Limb (tissue), 2 donors: Measurements from ENCODE around the gene B4GALNT4.
"Not testable (repeated sequence)": the region's sequence is repeated elsewhere in the genome, so short reads cannot be mapped to it uniquely, and the experiment has no call there.

Experiments
- DNase-seq, 2 donors: peaks; one replicate each; pipeline ENCODE4 v3.0.0-alpha.2; 2016; ENCODE audit errors: extremely low spot score in 2 of 2

B4GALNT4 gene

DNA sequence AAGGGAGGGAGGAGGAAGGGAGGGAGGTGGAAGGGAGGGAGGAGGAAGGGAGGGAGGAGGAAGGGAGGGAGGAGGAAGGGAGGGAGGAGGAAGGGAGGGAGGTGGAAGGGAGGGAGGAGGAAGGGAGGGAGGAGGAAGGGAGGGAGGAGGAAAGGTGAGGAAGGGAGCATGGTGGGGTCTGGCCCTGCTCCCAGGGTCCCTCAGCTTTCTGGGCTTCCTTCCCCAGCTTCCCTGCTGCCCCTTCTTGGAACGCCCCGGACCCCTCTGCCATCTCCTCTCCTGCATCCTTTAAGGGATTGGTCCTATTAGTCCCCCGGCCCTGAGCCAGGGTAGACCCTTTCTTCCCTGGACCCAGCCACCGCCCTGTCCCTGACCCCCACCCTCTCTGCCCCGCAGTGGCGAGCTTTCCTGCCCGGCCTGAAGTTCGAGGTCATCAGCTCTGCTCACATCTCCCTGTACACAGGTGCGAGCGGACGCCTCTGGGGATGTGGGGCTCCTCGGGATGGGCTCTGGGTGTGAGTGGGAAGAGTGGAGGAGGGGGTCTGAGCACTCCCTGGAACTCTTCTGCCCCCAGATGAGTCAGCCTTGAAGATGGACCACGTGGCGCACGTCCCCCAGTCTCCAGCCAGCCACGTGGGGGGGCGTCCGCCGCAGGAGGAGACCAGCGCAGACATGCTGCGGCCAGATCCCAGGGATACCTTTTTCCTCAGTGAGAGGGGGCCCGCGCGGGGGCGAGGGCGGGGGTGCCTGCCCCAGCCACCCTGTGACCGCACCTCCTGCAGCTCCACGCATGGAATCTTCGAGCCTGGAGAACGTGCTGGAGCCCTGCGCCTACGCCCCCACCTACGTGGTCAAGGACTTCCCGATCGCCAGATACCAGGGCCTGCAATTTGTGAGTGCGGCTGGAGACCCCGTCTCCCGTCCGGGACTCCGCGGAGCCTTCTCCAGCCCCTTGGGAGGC, 6.0 kb downstream of the B4GALNT4 start:
- no peak for DNase-seq

GRCh38 chr11:376531-377173, 7.4 kb downstream of the B4GALNT4 start:
- no peak for DNase-seq

GRCh38 chr11:377174-377865, 8.0 kb downstream of the B4GALNT4 start:
- DNase-seq: no peak

- no peak for DNase-seq
Observed at GRCh38 chr11:377883-378500, 8.7 kb downstream of the B4GALNT4 start.

DNA sequence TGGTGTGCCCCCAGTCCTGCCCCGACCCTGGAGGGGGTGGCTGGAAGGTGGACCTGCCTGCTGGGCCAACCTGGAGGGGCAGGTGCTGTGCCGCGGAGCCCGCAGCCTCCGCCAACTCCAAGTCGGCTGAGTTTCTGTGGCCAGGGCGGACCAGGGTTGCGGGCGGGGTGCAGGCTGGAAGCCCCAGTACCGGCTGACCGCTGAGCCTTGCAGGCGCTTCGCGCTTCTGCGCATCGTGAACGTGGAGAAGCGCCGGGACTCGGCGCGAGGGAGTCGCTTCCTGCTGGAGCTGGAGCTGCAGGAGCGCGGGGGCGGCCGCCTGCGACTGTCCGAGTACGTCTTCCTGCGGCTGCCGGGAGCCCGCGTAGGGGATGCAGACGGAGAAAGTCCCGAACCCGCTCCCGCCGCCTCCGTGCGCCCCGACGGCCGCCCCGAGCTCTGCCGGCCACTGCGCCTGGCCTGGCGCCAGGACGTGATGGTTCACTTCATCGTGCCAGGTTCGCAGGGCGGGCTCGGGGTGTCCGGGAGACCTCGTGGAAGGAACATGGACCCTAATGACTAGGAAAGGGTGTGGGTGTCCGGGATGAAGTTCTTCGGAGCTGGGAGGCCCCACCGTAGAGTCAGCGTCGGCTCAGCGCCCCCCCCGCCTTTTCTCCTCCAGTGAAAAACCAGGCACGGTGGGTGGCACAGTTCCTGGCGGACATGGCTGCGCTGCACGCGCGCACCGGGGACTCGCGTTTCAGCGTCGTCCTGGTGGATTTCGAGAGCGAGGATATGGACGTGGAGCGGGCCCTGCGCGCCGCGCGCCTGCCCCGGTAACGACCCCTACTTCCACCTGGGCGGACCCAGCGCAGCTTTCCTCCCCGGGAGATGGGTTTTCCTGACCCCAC, 10.2 kb downstream of the B4GALNT4 start:
- no peak for DNase-seq

GRCh38 chr11:380095-380480, 10.8 kb downstream of the B4GALNT4 start:
- DNase-seq: no peak

DNA sequence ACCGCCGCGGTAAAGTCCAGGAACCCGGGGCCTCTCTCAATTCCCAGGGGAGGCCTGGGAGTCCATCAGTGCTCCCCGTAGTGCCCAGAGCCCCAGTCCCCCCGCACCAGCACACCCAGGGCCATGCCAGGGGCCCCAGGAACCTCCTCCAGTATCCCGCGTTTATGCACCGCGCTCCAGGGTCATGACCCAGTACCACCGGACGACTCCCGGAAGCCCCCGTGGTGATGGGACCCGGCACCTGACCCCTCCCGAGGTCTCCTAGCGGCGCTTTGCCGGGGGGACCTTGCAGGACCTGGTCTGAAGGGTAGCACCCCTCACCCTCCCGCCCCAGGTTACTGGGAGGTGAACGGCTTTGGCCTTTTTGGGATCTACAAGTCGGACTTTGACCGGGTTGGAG, 11.2 kb downstream of the B4GALNT4 start:
- DNase-seq: no peak

- no peak for DNase-seq
Observed at GRCh38 chr11:380996-381395, 11.7 kb downstream of the B4GALNT4 start.

GRCh38 chr11:381501-382072, 12.3 kb downstream of the B4GALNT4 start:
- no peak for DNase-seq

DNA sequence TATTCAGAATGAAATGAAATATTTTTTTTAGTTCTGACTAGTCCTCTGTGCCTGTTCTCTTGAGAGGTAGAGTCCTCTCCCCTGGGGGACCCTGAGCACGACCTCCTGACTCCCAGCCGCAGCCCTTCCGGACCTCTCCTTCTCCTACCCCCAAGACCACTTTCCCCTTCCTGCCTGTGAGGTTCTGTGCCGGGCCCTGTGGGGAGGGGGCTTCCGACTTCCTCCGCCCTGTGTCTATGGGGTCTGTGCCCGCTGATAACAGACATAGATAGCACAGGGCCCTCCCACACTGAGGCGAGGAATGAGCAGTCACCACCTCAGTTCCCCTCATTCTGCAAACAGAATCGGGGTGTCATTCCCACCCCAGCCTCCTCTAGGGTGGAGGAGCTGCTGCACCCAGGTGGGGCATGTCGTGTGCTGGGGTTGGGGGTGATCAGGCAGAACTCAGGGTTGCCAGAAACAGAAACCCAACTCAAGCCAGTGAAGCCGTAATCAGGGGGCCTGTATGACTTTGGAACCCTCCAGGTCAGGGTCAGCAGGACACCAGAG, 12.9 kb downstream of the B4GALNT4 start:
- no peak for DNase-seq

- no peak for DNase-seq
Observed at GRCh38 chr11:383431-383830, 14.1 kb downstream of the B4GALNT4 start.

GRCh38 chr11:384511-384910, 15.2 kb downstream of the B4GALNT4 start:
- DNase-seq: no peak

DNA sequence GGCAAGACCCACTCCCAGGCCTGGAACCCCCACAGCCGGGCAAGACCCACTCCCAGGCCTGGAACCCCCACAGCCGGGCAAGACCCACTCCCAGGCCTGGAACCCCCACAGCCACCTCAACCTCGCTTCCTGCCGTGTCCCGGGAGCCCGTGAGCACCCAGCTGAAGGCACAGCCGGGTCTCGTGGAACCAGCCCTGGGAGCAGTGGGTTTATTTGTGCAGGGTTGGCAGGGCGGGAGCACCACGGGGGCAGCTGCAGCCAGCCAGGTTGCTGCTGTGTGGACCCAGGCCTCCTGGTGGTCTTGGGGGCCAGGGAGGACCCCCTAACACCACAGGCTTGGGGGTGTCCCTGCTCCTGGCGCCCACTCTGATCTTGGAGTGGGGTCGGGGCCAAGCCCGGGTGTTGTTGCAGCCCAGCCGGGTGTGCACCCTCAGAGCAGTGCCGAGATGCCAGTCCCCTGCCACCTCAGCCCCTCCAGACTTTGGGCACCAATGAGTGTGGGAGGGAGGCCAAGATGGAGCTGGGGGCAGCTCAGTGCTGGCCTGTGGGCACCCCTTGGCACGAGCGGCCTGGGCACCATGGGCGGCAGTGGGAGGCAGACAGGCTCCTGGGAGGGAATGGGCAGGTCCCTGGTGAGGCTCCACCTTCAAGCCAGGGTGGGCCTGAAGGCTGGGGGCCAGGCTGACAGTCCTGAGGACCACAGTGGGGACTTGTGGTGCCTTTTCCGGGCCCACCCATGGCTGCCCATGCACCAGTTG, 16.5 kb downstream of the B4GALNT4 start:
- DNase-seq: no peak

GRCh38 chr11:386483-386882, 17.2 kb downstream of the B4GALNT4 start:
- DNase-seq: no peak

- DNase-seq: no peak
Observed at GRCh38 chr11:387193-387793, 18.0 kb downstream of the B4GALNT4 start.

GRCh38 chr11:389369-389768, 20.1 kb downstream of the B4GALNT4 start:
- not testable (repeated sequence) for DNase-seq

- no peak for DNase-seq
Observed at GRCh38 chr11:390175-390574, 20.9 kb downstream of the B4GALNT4 start.

- no peak for DNase-seq
Observed at GRCh38 chr11:391117-392017, 22.1 kb downstream of the B4GALNT4 start.
